ENCODE measurements around the gene SUSD4. TPM values are rescaled to one million over a fixed set of nuclear protein-coding genes. Genes with fewer than 3 reads are reported as not detected.

Gene SUSD4
- polyA plus RNA-seq, 1 of the 3 experiments (the other 2 are of a cell fraction) = 0.31 TPM

GRCh38 chr1:223257856-223258550 is 106.0 kb downstream of the SUSD4 start:
- H3K4me3 ChIP-seq (ENCODE audit: low read depth in 2 of 2, low read length in 1 of 2) = no peak overlapping the region
- no peak overlapping the region for H3K4me2 ChIP-seq
- H3K36me3 ChIP-seq (replicated peaks in 1 of 2; ENCODE audit: control insufficient read depth in 1 of 2, insufficient read depth in 2 of 2, low read length in 1 of 2) = no peaks in the 10 kb centered on the region
- WGBS (ENCODE audit: low lambda C conversion rate) = 59% methylated on average over 8 of the region's 8 CpGs
- peaks cover 5% of the 10 kb centered on the region; the same call in 1 of the 2 replicates for H3K27me3 ChIP-seq (ENCODE audit: insufficient read depth)
- H3K4me1 ChIP-seq (ENCODE audit: control insufficient read depth in 1 of 2, insufficient read depth in 2 of 2, low read depth in 1 of 2, low read length in 1 of 2) = no peaks in the 10 kb centered on the region
- no peak overlapping the region for H3K27ac ChIP-seq (ENCODE audit: low read depth in 2 of 2, low read length in 1 of 2)
- no peak overlapping the region for H2AFZ ChIP-seq (ENCODE audit: low read depth)
- ChIA-PET POLR2A (no interaction called here), CTCF (no interaction called here)
- H3K79me2 ChIP-seq (ENCODE audit: insufficient read depth) = no peaks in the 10 kb centered on the region
- H3K9ac ChIP-seq = no peak overlapping the region
- H3K9me3 ChIP-seq = no peaks in the 10 kb centered on the region
- H3F3A ChIP-seq (replicated peaks; ENCODE audit: insufficient read depth) = no peaks in the 10 kb centered on the region
- H3K9me2 ChIP-seq = no peaks in the 10 kb centered on the region
- TF ChIP-seq RAD21 (IDR thresholded peaks at IDR 0.05; ENCODE audit: low read length) (no peak), CHD2 (IDR thresholded peaks at IDR 0.05; ENCODE audit: low read length, partially characterized antibody) (no peak), REST (IDR thresholded peaks at IDR 0.05; ENCODE audit: low read depth, low read length) (no peak), POLR2AphosphoS5 (IDR thresholded peaks at IDR 0.05; ENCODE audit: low read depth, low read length) (no peak), YY1 (IDR thresholded peaks at IDR 0.05; ENCODE audit: low read depth) (no peak), SMC3 (IDR thresholded peaks at IDR 0.05; ENCODE audit: low read depth, low read length) (no peak)
- H4K20me1 ChIP-seq (ENCODE audit: insufficient read depth) = no peaks in the 10 kb centered on the region
- DNase-seq = no peak

GRCh38 chr1:223256034-223256433 is 107.9 kb downstream of the SUSD4 start:
- peaks cover 11% of the 10 kb centered on the region; the same call in 1 of the 2 replicates for H3K27me3 ChIP-seq (ENCODE audit: insufficient read depth)
- H3K4me2 ChIP-seq = no peak overlapping the region
- no peak for DNase-seq
- TF ChIP-seq MAX (IDR thresholded peaks at IDR 0.05; ENCODE audit: low read depth) (no peak), EP300 (IDR thresholded peaks at IDR 0.05; ENCODE audit: borderline replicate concordance in 1 of 2, low read depth in 1 of 2, low read length in 1 of 2) (no peak), TCF12 (IDR thresholded peaks at IDR 0.05) (no peak), CTCF (IDR thresholded peaks at IDR 0.05) (no peak), GABPA (IDR thresholded peaks at IDR 0.05; ENCODE audit: low read depth) (no peak), NRF1 (IDR thresholded peaks at IDR 0.05; ENCODE audit: low read depth, low read length) (no peak), YY1 (IDR thresholded peaks at IDR 0.05; ENCODE audit: low read depth) (no peak), RFX5 (IDR thresholded peaks at IDR 0.05; ENCODE audit: low read length) (no peak), IRF3 (IDR thresholded peaks at IDR 0.05; ENCODE audit: low read depth, low read length) (no peak), SMC3 (IDR thresholded peaks at IDR 0.05; ENCODE audit: low read depth, low read length) (no peak), MEF2A (IDR thresholded peaks at IDR 0.05; ENCODE audit: borderline replicate concordance, low read depth) (no peak), EZH2phosphoT487 (IDR thresholded peaks at IDR 0.05; ENCODE audit: borderline replicate concordance, low read depth) (no peak), SIN3A (IDR thresholded peaks at IDR 0.05; ENCODE audit: borderline replicate concordance, low read depth, low read length) (no peak), JUND (IDR thresholded peaks at IDR 0.05) (no peak), FOXM1 (IDR thresholded peaks at IDR 0.05; ENCODE audit: low read depth) (no peak), RAD21 (IDR thresholded peaks at IDR 0.05; ENCODE audit: low read length) (no peak), USF1 (IDR thresholded peaks at IDR 0.05; ENCODE audit: borderline replicate concordance, low read depth) (no peak), CHD2 (IDR thresholded peaks at IDR 0.05; ENCODE audit: low read length, partially characterized antibody) (no peak)
- H2AFZ ChIP-seq (ENCODE audit: low read depth) = no peak overlapping the region
- no peaks in the 10 kb centered on the region for H3K4me1 ChIP-seq (ENCODE audit: control insufficient read depth in 1 of 2, insufficient read depth in 2 of 2, low read depth in 1 of 2, low read length in 1 of 2)
- H4K20me1 ChIP-seq (ENCODE audit: insufficient read depth) = no peaks in the 10 kb centered on the region
- H3K27ac ChIP-seq (ENCODE audit: low read depth in 2 of 2, low read length in 1 of 2) = no peak overlapping the region
- ChIA-PET POLR2A (no interaction called here), CTCF (no interaction called here)
- H3K4me3 ChIP-seq (ENCODE audit: low read depth in 2 of 2, low read length in 1 of 2) = no peak overlapping the region
- WGBS (ENCODE audit: low lambda C conversion rate) = 50% methylated on average over 3 of the region's 3 CpGs
- no peaks in the 10 kb centered on the region for H3K79me2 ChIP-seq (ENCODE audit: insufficient read depth)
- no peaks in the 10 kb centered on the region for H3F3A ChIP-seq (replicated peaks; ENCODE audit: insufficient read depth)
- no peak overlapping the region for H3K9ac ChIP-seq
- no peaks in the 10 kb centered on the region for H3K9me3 ChIP-seq
- no peaks in the 10 kb centered on the region for H3K36me3 ChIP-seq (replicated peaks in 1 of 2; ENCODE audit: control insufficient read depth in 1 of 2, insufficient read depth in 2 of 2, low read length in 1 of 2)
- H3K9me2 ChIP-seq = no peaks in the 10 kb centered on the region

Measured in SK-N-SH (cell line).